ENCODE results near the gene PARD6G. TPM values are rescaled to one million over a fixed set of nuclear protein-coding genes. Genes with fewer than 3 reads are reported as not detected.

PARD6G gene
- total and polyA plus RNA-seq, 9 donors, result 8.2 to 16.7 (median 12.5) TPM

GRCh38 chr18:80170395-80171053, 76.8 kb downstream of the PARD6G start:
- H3K4me1 ChIP-seq (ENCODE audit: insufficient read depth), result peaks cover 5% of the 10 kb centered on the region
- H3K36me3 ChIP-seq, result no peaks in the 10 kb centered on the region
- intact Hi-C loops (cut with DNase I), result no loop called here
- H3K4me3 ChIP-seq, result no peak overlapping the region
- no peak overlapping the region for H3K27ac ChIP-seq
- 70 to 73% (median 71%) methylated on average over 7 of the region's 7 CpGs for WGBS, 3 donors
- DNase-seq, result peak in 1 of 5 donors; percentile 38
- TF ChIP-seq POLR2A (IDR thresholded peaks at IDR 0.05), result no peak
- no peak for TF ChIP-seq CTCF (IDR thresholded peaks at IDR 0.05)
- TF ChIP-seq EP300 (IDR thresholded peaks at IDR 0.05), result no peak
- no peaks in the 10 kb centered on the region for H3K27me3 ChIP-seq
- H3K9me3 ChIP-seq, result no peaks in the 10 kb centered on the region

GRCh38 chr18:80169607-80170006, 77.7 kb downstream of the PARD6G start:
- no peak overlapping the region for H3K27ac ChIP-seq
- peak in 1 of 5 donors; percentile 28 for DNase-seq
- no peak overlapping the region for H3K4me3 ChIP-seq
- H3K4me1 ChIP-seq (ENCODE audit: insufficient read depth), result peaks cover 5% of the 10 kb centered on the region
- no peaks in the 10 kb centered on the region for H3K27me3 ChIP-seq
- TF ChIP-seq EP300 (IDR thresholded peaks at IDR 0.05) (no peak), CTCF (IDR thresholded peaks at IDR 0.05) (no peak), POLR2A (IDR thresholded peaks at IDR 0.05) (no peak)
- no peaks in the 10 kb centered on the region for H3K36me3 ChIP-seq
- WGBS, 3 donors, result 89 to 94% (median 94%) methylated on average over 17 of the region's 17 CpGs
- H3K9me3 ChIP-seq, result no peaks in the 10 kb centered on the region
- intact Hi-C loops (cut with DNase I), result no loop called here

DNA sequence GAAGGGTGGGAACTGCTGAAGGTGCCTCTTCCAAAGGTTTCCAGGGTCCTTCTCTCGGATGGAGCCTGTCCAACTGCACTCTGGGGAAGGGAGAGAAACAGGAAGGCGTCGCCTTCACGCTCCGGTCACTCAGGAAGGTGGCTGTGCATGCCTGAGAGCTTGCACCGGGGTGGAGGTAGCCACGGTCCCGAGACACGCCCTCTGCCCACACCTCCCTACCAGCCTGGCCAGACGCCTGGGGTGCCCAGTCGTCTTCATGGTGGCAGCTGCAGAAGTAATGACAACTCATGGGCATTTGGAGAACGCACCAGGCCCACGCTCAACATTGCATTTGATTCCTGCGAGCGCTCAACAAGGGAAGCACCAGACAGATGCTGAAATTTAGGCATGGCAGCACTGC, 78.3 kb downstream of the PARD6G start:
- no peak overlapping the region for H3K27ac ChIP-seq
- DNase-seq, result peak in 2 of 5 donors; percentile 19 to 33
- peaks cover 5% of the 10 kb centered on the region for H3K4me1 ChIP-seq (ENCODE audit: insufficient read depth)
- H3K27me3 ChIP-seq, result no peaks in the 10 kb centered on the region
- no peaks in the 10 kb centered on the region for H3K9me3 ChIP-seq
- intact Hi-C loops (cut with DNase I), result no loop called here
- H3K36me3 ChIP-seq, result no peaks in the 10 kb centered on the region
- TF ChIP-seq POLR2A (IDR thresholded peaks at IDR 0.05) (no peak), CTCF (IDR thresholded peaks at IDR 0.05) (no peak), EP300 (IDR thresholded peaks at IDR 0.05) (no peak)
- H3K4me3 ChIP-seq, result no peak overlapping the region
- WGBS, 3 donors, result 91 to 94% (median 93%) methylated on average over 15 of the region's 15 CpGs

- Histone ChIP-seq H3K27ac (no peak overlapping the region), H3K4me1 (ENCODE audit: insufficient read depth) (peaks cover 5% of the 10 kb centered on the region), H3K9me3 (no peaks in the 10 kb centered on the region), H3K36me3 (no peaks in the 10 kb centered on the region), H3K4me3 (no peak overlapping the region), H3K27me3 (no peaks in the 10 kb centered on the region)
- DNase-seq, result no peak
- TF ChIP-seq CTCF (IDR thresholded peaks at IDR 0.05) (no peak), EP300 (IDR thresholded peaks at IDR 0.05) (no peak), POLR2A (IDR thresholded peaks at IDR 0.05) (no peak)
- intact Hi-C loops (cut with DNase I), result no loop called here
- WGBS, 3 donors, result 88 to 95% (median 90%) methylated on average over 2 of the region's 2 CpGs
Measured at GRCh38 chr18:80168346-80168745, 79.0 kb downstream of the PARD6G start.
